ENCODE data around the gene TMPRSS6. TPM values are rescaled to one million over a fixed set of nuclear protein-coding genes. Genes with fewer than 3 reads are reported as not detected.
"Not testable (repeated sequence)": the region's sequence is repeated elsewhere in the genome, so short reads cannot be mapped to it uniquely, and the experiment has no call there.

Gene TMPRSS6
- total RNA-seq, 4 donors from 2014 or later: 0.10 to 0.18 TPM; not detected in 2

GRCh38 chr22:37077802-37078448 is 31.6 kb downstream of the TMPRSS6 start:
- Histone ChIP-seq H3K4me1 (no peaks in the 10 kb centered on the region), H3K4me3 (no peak overlapping the region), H3K27me3 (peaks cover 7 to 18% (median 12%) of the 10 kb centered on the region in 3 donors), H3K36me3 (no peaks in the 10 kb centered on the region), H3K27ac (no peak overlapping the region), H3K9me3 (no peaks in the 10 kb centered on the region)
- ATAC-seq (peak in 1 of 2 donors; percentile 36), DNase-seq (peak in 1 of 2 donors; percentile 21)
- in situ Hi-C loops (cut with MboI; ENCODE audit: low sequenced_read_pairs in 4 of 4) (loop anchor here in 1 of 4 donors (25.0 kb wide), 1 partner anchor 134 kb away; the partner anchor contains the start of gene SSTR3), intact Hi-C loops (cut with DNase I; ENCODE audit: low total_unique reads) (loop anchor here (1.0 kb wide), 1 partner anchor 121 kb away; no protein-coding TSS in a partner anchor)
- TF ChIP-seq POLR2A (IDR thresholded peaks at IDR 0.05) (no peak), CTCF (IDR thresholded peaks at IDR 0.05 in 4 of 5, conservative IDR thresholded peaks at IDR 0.05 in 1 of 5) (peak; percentile 68 to 95 (median 84))

GRCh38 chr22:37075822-37076433 is 33.6 kb downstream of the TMPRSS6 start:
- Histone ChIP-seq H3K4me3 (no peak overlapping the region), H3K27ac (no peak overlapping the region), H3K4me1 (no peaks in the 10 kb centered on the region), H3K9me3 (no peaks in the 10 kb centered on the region), H3K36me3 (no peaks in the 10 kb centered on the region), H3K27me3 (peaks cover 7 to 18% (median 12%) of the 10 kb centered on the region in 3 donors)
- intact Hi-C loops (cut with DNase I; ENCODE audit: low total_unique reads): no loop called here
- ATAC-seq (no peak), DNase-seq (no peak)
- in situ Hi-C loops (cut with MboI; ENCODE audit: low sequenced_read_pairs in 4 of 4): loop anchor here in 1 of 4 donors (25.0 kb wide), 1 partner anchor 136 kb away; the partner anchor contains the start of gene SSTR3
- no peak for TF ChIP-seq POLR2A (IDR thresholded peaks at IDR 0.05)

DNA sequence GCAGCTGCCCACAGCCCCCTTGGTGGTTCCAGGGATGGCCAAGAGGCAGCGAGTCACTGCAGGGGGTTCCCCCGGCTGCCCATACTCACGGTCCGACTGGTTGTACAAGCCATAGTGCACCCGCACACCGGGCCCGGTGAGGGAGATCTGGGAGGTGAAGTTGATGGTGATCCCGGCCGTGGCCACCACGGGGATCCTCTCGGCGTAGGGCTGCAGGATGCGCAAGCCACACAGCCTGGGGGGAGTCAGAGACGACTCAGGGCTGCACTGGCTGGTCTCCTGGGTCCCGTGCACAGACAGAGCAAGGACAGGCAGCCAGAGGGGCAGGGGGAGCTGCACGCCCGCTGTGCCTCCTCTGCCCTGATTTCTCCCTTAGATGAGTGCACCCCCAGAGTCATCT is 34.5 kb downstream of the TMPRSS6 start:
- no peaks in the 10 kb centered on the region for H3K4me1 ChIP-seq
- DNase-seq: no peak
- TF ChIP-seq POLR2A (IDR thresholded peaks at IDR 0.05): no peak
- TF ChIP-seq CTCF (IDR thresholded peaks at IDR 0.05 in 4 of 5, conservative IDR thresholded peaks at IDR 0.05 in 1 of 5): no peak
- ATAC-seq: no peak
- no peaks in the 10 kb centered on the region for H3K36me3 ChIP-seq
- intact Hi-C loops (cut with DNase I; ENCODE audit: low total_unique reads): no loop called here
- H3K9me3 ChIP-seq: no peaks in the 10 kb centered on the region
- in situ Hi-C loops (cut with MboI; ENCODE audit: low sequenced_read_pairs in 4 of 4): loop anchor here in 1 of 4 donors (25.0 kb wide), 1 partner anchor 137 kb away; the partner anchor contains the start of gene SSTR3
- H3K27ac ChIP-seq: no peak overlapping the region
- no peak overlapping the region for H3K4me3 ChIP-seq
- peaks cover 16 to 18% (median 17%) of the 10 kb centered on the region in 3 donors for H3K27me3 ChIP-seq

DNA sequence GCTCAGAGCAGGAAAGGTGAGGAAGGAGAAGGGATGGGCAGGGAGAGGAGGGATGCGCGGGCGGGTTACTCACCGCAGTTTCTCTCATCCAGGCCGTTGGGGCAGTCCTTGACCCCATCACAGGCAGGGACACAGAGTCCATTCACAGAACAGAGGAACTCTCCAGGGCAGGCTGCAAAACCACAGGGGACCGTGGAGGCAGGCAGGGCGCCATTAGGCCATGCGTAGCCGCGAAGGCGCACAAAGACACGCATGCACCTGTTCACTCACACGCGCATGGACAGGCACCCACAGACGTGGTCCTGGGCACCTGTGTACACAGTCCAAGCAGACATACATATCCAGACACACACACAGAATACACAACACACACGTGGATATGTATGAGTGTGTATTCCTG is 35.0 kb downstream of the TMPRSS6 start:
- Histone ChIP-seq H3K4me3 (no peak overlapping the region), H3K9me3 (no peaks in the 10 kb centered on the region), H3K27me3 (peaks cover 20 to 21% (median 20%) of the 10 kb centered on the region in 3 donors), H3K27ac (no peak overlapping the region), H3K4me1 (no peaks in the 10 kb centered on the region), H3K36me3 (no peaks in the 10 kb centered on the region)
- TF ChIP-seq CTCF (IDR thresholded peaks at IDR 0.05 in 4 of 5, conservative IDR thresholded peaks at IDR 0.05 in 1 of 5) (no peak), POLR2A (IDR thresholded peaks at IDR 0.05) (no peak)
- intact Hi-C loops (cut with DNase I; ENCODE audit: low total_unique reads) (no loop called here), in situ Hi-C loops (cut with MboI; ENCODE audit: low sequenced_read_pairs in 4 of 4) (no loop called here)
- no peak for DNase-seq
- no peak for ATAC-seq

DNA sequence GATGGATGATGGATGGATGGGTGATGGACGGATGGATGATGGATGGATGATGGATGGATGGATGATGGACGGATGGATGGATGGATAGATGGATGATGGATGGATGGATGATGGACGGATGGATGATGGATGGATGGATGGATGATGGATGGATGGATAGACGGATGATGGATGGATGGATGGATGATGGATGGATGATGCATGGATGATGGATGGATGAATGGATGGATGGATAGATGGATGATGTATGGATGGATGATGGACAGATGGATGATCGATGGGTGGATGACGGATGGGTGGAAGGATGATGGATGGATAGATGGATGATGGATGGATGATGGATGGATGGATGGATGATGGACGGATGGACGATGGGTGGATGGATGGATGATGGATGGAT is 36.8 kb downstream of the TMPRSS6 start:
- H3K4me1 ChIP-seq: no peaks in the 10 kb centered on the region
- intact Hi-C loops (cut with DNase I; ENCODE audit: low total_unique reads) (no loop called here), in situ Hi-C loops (cut with MboI; ENCODE audit: low sequenced_read_pairs in 4 of 4) (no loop called here)
- no peak overlapping the region for H3K27ac ChIP-seq
- DNase-seq (no peak), ATAC-seq (no peak)
- peaks cover 31 to 37% (median 35%) of the 10 kb centered on the region in 3 donors for H3K27me3 ChIP-seq
- no peaks in the 10 kb centered on the region for H3K9me3 ChIP-seq
- no peaks in the 10 kb centered on the region for H3K36me3 ChIP-seq
- H3K4me3 ChIP-seq: no peak overlapping the region
- TF ChIP-seq POLR2A (IDR thresholded peaks at IDR 0.05): no peak
- no peak for TF ChIP-seq CTCF (IDR thresholded peaks at IDR 0.05 in 4 of 5, conservative IDR thresholded peaks at IDR 0.05 in 1 of 5)

- ATAC-seq; H3K27ac ChIP-seq; in situ Hi-C loops (cut with MboI; ENCODE audit: low sequenced_read_pairs in 4 of 4); H3K9me3 ChIP-seq; intact Hi-C loops (cut with DNase I; ENCODE audit: low total_unique reads); H3K4me3 ChIP-seq; DNase-seq; H3K4me1 ChIP-seq; H3K36me3 ChIP-seq: not testable (repeated sequence)
- peaks cover 29 to 37% (median 32%) of the 10 kb centered on the region in 3 donors for H3K27me3 ChIP-seq
Observed at GRCh38 chr22:37071850-37072592, 37.5 kb downstream of the TMPRSS6 start.
